ENCODE measurements around the gene PTPRO. TPM values are rescaled to one million over a fixed set of nuclear protein-coding genes. Genes with fewer than 3 reads are reported as not detected.

PTPRO gene
- total RNA-seq, 1 experiment from 2014 or later, result 2.8 TPM

DNA sequence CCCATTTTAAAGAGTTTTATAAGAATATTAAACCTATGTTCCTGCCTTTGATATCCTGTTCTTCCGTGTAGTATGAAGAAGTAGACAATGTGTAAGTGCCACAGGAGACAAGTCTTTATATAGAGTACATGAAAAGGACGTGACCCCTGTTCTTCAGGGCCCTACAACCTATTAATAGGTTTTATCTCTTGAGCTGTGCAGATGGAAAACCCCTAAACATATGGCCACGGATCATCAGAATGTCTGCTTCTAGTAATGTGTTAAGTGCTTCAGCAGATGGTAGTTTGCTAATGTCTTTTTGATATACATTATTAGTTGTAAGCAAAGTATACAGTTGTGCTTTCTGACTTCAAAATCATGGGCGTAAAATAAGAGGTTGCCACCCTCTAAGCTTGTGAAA, 228.5 kb downstream of the PTPRO start:
- no peaks in the 10 kb centered on the region for H3K4me1 ChIP-seq (ENCODE audit: insufficient read depth, low read length, poor library complexity, severe bottlenecking)
- H3K36me3 ChIP-seq (ENCODE audit: insufficient read depth, low read length, poor library complexity, severe bottlenecking), result no peaks in the 10 kb centered on the region
- TF ChIP-seq CTCF (conservative IDR thresholded peaks at IDR 0.05; ENCODE audit: low read depth, low read length), result no peak
- no peak for TF ChIP-seq EZH2 (IDR thresholded peaks at IDR 0.05; ENCODE audit: borderline replicate concordance, low read depth, low read length, poor library complexity, severe bottlenecking)
- ChIA-PET CTCF (no interaction called here), POLR2A (ENCODE audit: low non-redundant PET) (no interaction called here)
- H3K4me3 ChIP-seq (ENCODE audit: low read depth, low read length, poor library complexity, severe bottlenecking), result no peak overlapping the region
- intact Hi-C loops (cut with micrococcal nuclease; ENCODE audit: unreplicated experiment), result no loop called here
- no peaks in the 10 kb centered on the region for H3K27me3 ChIP-seq (replicated peaks; ENCODE audit: insufficient read depth, low read depth, low read length, poor library complexity)
- no peak for DNase-seq (ENCODE audit: low spot score)
- no peaks in the 10 kb centered on the region for H3K9me3 ChIP-seq (ENCODE audit: low read depth, low read length, poor library complexity, severe bottlenecking)
- H3K27ac ChIP-seq (ENCODE audit: low read depth, low read length, poor library complexity, severe bottlenecking), result no peak overlapping the region
- no TSS peak for BruUV-seq (replicated peaks)

GRCh38 chr12:15555446-15555845, 233.1 kb downstream of the PTPRO start:
- no peak overlapping the region for H3K27ac ChIP-seq (ENCODE audit: low read depth, low read length, poor library complexity, severe bottlenecking)
- TF ChIP-seq EZH2 (IDR thresholded peaks at IDR 0.05; ENCODE audit: borderline replicate concordance, low read depth, low read length, poor library complexity, severe bottlenecking) (no peak), CTCF (conservative IDR thresholded peaks at IDR 0.05; ENCODE audit: low read depth, low read length) (no peak)
- no peaks in the 10 kb centered on the region for H3K27me3 ChIP-seq (replicated peaks; ENCODE audit: insufficient read depth, low read depth, low read length, poor library complexity)
- ChIA-PET POLR2A (ENCODE audit: low non-redundant PET) (no interaction called here), CTCF (no interaction called here)
- intact Hi-C loops (cut with micrococcal nuclease; ENCODE audit: unreplicated experiment), result no loop called here
- no peaks in the 10 kb centered on the region for H3K4me1 ChIP-seq (ENCODE audit: insufficient read depth, low read length, poor library complexity, severe bottlenecking)
- H3K36me3 ChIP-seq (ENCODE audit: insufficient read depth, low read length, poor library complexity, severe bottlenecking), result no peaks in the 10 kb centered on the region
- no peaks in the 10 kb centered on the region for H3K9me3 ChIP-seq (ENCODE audit: low read depth, low read length, poor library complexity, severe bottlenecking)
- BruUV-seq (replicated peaks), result no TSS peak
- DNase-seq (ENCODE audit: low spot score), result no peak
- no peak overlapping the region for H3K4me3 ChIP-seq (ENCODE audit: low read depth, low read length, poor library complexity, severe bottlenecking)

- no peak for DNase-seq (ENCODE audit: low spot score)
- BruUV-seq (replicated peaks), result no TSS peak
- no peaks in the 10 kb centered on the region for H3K27me3 ChIP-seq (replicated peaks; ENCODE audit: insufficient read depth, low read depth, low read length, poor library complexity)
- no peaks in the 10 kb centered on the region for H3K9me3 ChIP-seq (ENCODE audit: low read depth, low read length, poor library complexity, severe bottlenecking)
- ChIA-PET CTCF (interaction anchor here (0.5 kb wide), 1 partner anchor 33 kb away, joined by 4 read pairs; no protein-coding TSS in a partner anchor), POLR2A (ENCODE audit: low non-redundant PET) (no interaction called here)
- intact Hi-C loops (cut with micrococcal nuclease; ENCODE audit: unreplicated experiment), result no loop called here
- H3K4me1 ChIP-seq (ENCODE audit: insufficient read depth, low read length, poor library complexity, severe bottlenecking), result no peaks in the 10 kb centered on the region
- TF ChIP-seq EZH2 (IDR thresholded peaks at IDR 0.05; ENCODE audit: borderline replicate concordance, low read depth, low read length, poor library complexity, severe bottlenecking) (no peak), CTCF (conservative IDR thresholded peaks at IDR 0.05; ENCODE audit: low read depth, low read length) (no peak)
- no peak overlapping the region for H3K27ac ChIP-seq (ENCODE audit: low read depth, low read length, poor library complexity, severe bottlenecking)
- no peaks in the 10 kb centered on the region for H3K36me3 ChIP-seq (ENCODE audit: insufficient read depth, low read length, poor library complexity, severe bottlenecking)
- no peak overlapping the region for H3K4me3 ChIP-seq (ENCODE audit: low read depth, low read length, poor library complexity, severe bottlenecking)
Observed at GRCh38 chr12:15556411-15557102, 234.2 kb downstream of the PTPRO start.

Measured in A673 (cell line).